Breast epithelium (tissue), 4 donors: ENCODE results near the gene YKT6. TPM values are rescaled to one million over a fixed set of nuclear protein-coding genes. Genes with fewer than 3 reads are reported as not detected.
A peak's percentile ranks its signal among the peaks of the same experiment; 100 is the strongest.

Source experiments
- DNase-seq, 2 donors: peaks; one replicate each; pipeline ENCODE4 v3.0.0-alpha.2; 2019; ENCODE audit warnings: low spot score in 2 of 2
- H3K27ac ChIP-seq, 2 donors: fragments of 200-600 bp; sonication (generic) in 1 of 2; one replicate each; pipeline ENCODE4 v1.5.1; 2016 to 2019; ENCODE audit warnings: mild to moderate bottlenecking in 1 of 2
- H3K27me3 ChIP-seq, 2 donors: fragments of 200-600 bp; sonication (generic) in 1 of 2; one replicate each; pipeline versions ENCODE4 v1.5.1 to v1.6.0; 2017 to 2019; ENCODE audit warnings: control low read depth in 1 of 2, mild to moderate bottlenecking in 1 of 2
- H3K36me3 ChIP-seq: fragments of 200-600 bp; one replicate; pipeline ENCODE4 v1.5.1; 2019
- H3K4me1 ChIP-seq, 2 donors: fragments of 200-600 bp; sonication (generic); one replicate each; pipeline ENCODE4 v1.5.1; 2016 to 2019; ENCODE audit warnings: control low read depth in 1 of 2
- H3K4me3 ChIP-seq, 3 donors: fragments of 200-600 bp; sonication (generic); 1 replicate in 2 of 3; 2 replicates in 1 of 3; pipeline ENCODE4 v1.5.1; 2016 to 2019; ENCODE audit warnings: mild to moderate bottlenecking in 3 of 3, moderate library complexity in 2 of 3
- H3K9me3 ChIP-seq, 2 donors: fragments of 200-600 bp; sonication (generic) in 1 of 2; one replicate each; pipeline ENCODE4 v1.5.1; 2016 to 2019; ENCODE audit warnings: control low read depth in 1 of 2
- CTCF ChIP-seq, 3 donors: fragments of 450-650 bp; IDR thresholded peaks; one replicate each; pipeline ENCODE4 v1.5.1; 2016 to 2017; ENCODE audit warnings: antibody characterized with exemption in 3 of 3, mild to moderate bottlenecking in 3 of 3, moderate library complexity in 3 of 3
- POLR2A ChIP-seq: fragments of 450-650 bp; IDR thresholded peaks from one replicate; pipeline ENCODE4 v1.6.1; 2016; ENCODE audit warnings: antibody characterized with exemption, mild to moderate bottlenecking, moderate library complexity
- POLR2AphosphoS5 ChIP-seq, 3 donors: sonication (generic); formaldehyde crosslinking; IDR thresholded peaks; one replicate each; pipeline ENCODE4 v1.6.1; 2017; ENCODE audit warnings: antibody characterized with exemption in 3 of 3
- intact Hi-C: fragments of 100-400 bp; cut with DNase I; formaldehyde crosslinking; loops from one replicate; pipeline ENCODE4 v1.15.1; 2023; ENCODE audit warnings: low total_unique reads
- total RNA-seq, 3 donors: library from RNA; depleted of rRNA; stranded (reverse); fragments of >200 nt; gene quantifications; one replicate each; pipeline ENCODE4 v1.1.0, GENCODE V29; 2016

YKT6 gene
- total RNA-seq, 3 donors from 2014 or later = 40.2 to 57.0 (median 49.4) TPM

GRCh38 chr7:44212018-44212417 lies 11.2 kb downstream of the YKT6 start:
- Histone ChIP-seq H3K9me3 (no peaks in the 10 kb centered on the region), H3K4me3 (no peak overlapping the region), H3K27ac (no peak overlapping the region), H3K27me3 (no peaks in the 10 kb centered on the region), H3K36me3 (peaks cover 4% of the 10 kb centered on the region), H3K4me1 (no peaks in the 10 kb centered on the region)
- no peak for DNase-seq
- TF ChIP-seq POLR2AphosphoS5 (IDR thresholded peaks at IDR 0.05) = no peak
- no peak for TF ChIP-seq CTCF (IDR thresholded peaks at IDR 0.05)
- no peak for TF ChIP-seq POLR2A
- intact Hi-C loops = no loop called here

GRCh38 chr7:44212581-44213184 lies 11.9 kb downstream of the YKT6 start:
- Histone ChIP-seq H3K36me3 (peaks cover 4% of the 10 kb centered on the region), H3K4me1 (no peaks in the 10 kb centered on the region), H3K27ac (no peak overlapping the region), H3K9me3 (no peaks in the 10 kb centered on the region), H3K4me3 (no peak overlapping the region), H3K27me3 (no peaks in the 10 kb centered on the region)
- intact Hi-C loops = no loop called here
- peak in 1 of 2 donors; percentile 38 for DNase-seq
- TF ChIP-seq CTCF (IDR thresholded peaks at IDR 0.05) = no peak
- TF ChIP-seq POLR2AphosphoS5 (IDR thresholded peaks at IDR 0.05) = no peak
- TF ChIP-seq POLR2A = no peak

- DNase-seq = peak in 1 of 2 donors; percentile 27
- H3K4me3 ChIP-seq = no peak overlapping the region
- intact Hi-C loops = no loop called here
- H3K27me3 ChIP-seq = no peaks in the 10 kb centered on the region
- no peaks in the 10 kb centered on the region for H3K4me1 ChIP-seq
- H3K9me3 ChIP-seq = no peaks in the 10 kb centered on the region
- H3K27ac ChIP-seq = no peak overlapping the region
- no peak for TF ChIP-seq POLR2AphosphoS5 (IDR thresholded peaks at IDR 0.05)
- H3K36me3 ChIP-seq = peaks cover 4% of the 10 kb centered on the region
Observed at GRCh38 chr7:44213206-44213876, 12.6 kb downstream of the YKT6 start.

GRCh38 chr7:44213877-44214388 lies 13.2 kb downstream of the YKT6 start:
- no peak overlapping the region for H3K4me3 ChIP-seq
- no peaks in the 10 kb centered on the region for H3K27me3 ChIP-seq
- H3K9me3 ChIP-seq = no peaks in the 10 kb centered on the region
- H3K27ac ChIP-seq = no peak overlapping the region
- TF ChIP-seq CTCF (IDR thresholded peaks at IDR 0.05) = no peak
- DNase-seq = peak in 1 of 2 donors; percentile 48
- intact Hi-C loops = no loop called here
- H3K36me3 ChIP-seq = peaks cover 4% of the 10 kb centered on the region
- H3K4me1 ChIP-seq = no peaks in the 10 kb centered on the region

GRCh38 chr7:44215531-44215930 lies 14.8 kb downstream of the YKT6 start:
- no peak for TF ChIP-seq POLR2AphosphoS5 (IDR thresholded peaks at IDR 0.05)
- TF ChIP-seq CTCF (IDR thresholded peaks at IDR 0.05) = no peak
- no peak for TF ChIP-seq POLR2A
- H3K27ac ChIP-seq = no peak overlapping the region
- peaks cover 4% of the 10 kb centered on the region for H3K36me3 ChIP-seq
- intact Hi-C loops = no loop called here
- H3K27me3 ChIP-seq = no peaks in the 10 kb centered on the region
- H3K9me3 ChIP-seq = no peaks in the 10 kb centered on the region
- no peaks in the 10 kb centered on the region for H3K4me1 ChIP-seq
- no peak for DNase-seq
- H3K4me3 ChIP-seq = no peak overlapping the region
